NB4 (cell line): ENCODE measurements around the gene FPR3.

Source experiments
- DNase-seq: peaks from one replicate; pipeline ENCODE4 v3.0.0; 2010; ENCODE audit warnings: low read depth
- H3K4me3 ChIP-seq: one replicate; pipeline ENCODE4 v1.5.1; 2011; ENCODE audit warnings: mild to moderate bottlenecking, low read depth, low read length, moderate library complexity
- MYC ChIP-seq: IDR thresholded peaks from 2 replicates; pipeline ENCODE4 v1.6.1; 2011; ENCODE audit warnings: low read depth, low read length
- POLR2A ChIP-seq: IDR thresholded peaks from 2 replicates; pipeline ENCODE4 v1.6.1; 2011; ENCODE audit warnings: mild to moderate bottlenecking; ENCODE audit not compliant: insufficient read length; ENCODE audit errors: extremely low read depth
- TF ChIP-seq, protein P1 (sequence below): IDR thresholded peaks from one replicate; pipeline ENCODE4 v1.5.1; 2012; ENCODE audit warnings: low read depth, low read length
- TF ChIP-seq, protein P2 (sequence below): IDR thresholded peaks from 2 replicates; pipeline ENCODE4 v1.6.1; 2011; ENCODE audit warnings: low read depth, low read length

Gene FPR3

DNA sequence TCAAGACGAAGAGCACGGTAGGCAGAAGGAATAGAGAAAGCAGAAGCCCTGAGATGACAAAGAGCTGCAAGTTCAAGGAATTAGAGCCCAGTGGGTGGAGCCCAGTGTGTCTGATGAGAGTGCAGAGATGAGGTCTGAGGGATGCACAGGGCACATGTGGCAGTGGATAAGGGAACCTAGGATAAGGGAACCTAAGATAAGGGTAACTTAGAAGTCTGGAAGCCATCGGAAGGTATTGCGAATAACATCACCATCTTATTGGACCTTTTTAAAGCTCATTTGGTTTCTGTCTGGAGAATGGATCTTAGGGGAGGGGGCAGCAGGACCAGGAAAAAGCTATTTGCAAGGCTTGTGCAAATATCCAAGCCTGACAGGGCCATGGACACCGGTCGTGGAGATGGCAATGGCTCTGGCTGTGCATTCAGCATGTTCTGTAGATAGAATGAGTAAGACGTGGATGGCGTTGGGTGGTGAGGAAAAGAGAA is 1.3 kb downstream of the FPR3 start:
- TF ChIP-seq, protein P1, sequence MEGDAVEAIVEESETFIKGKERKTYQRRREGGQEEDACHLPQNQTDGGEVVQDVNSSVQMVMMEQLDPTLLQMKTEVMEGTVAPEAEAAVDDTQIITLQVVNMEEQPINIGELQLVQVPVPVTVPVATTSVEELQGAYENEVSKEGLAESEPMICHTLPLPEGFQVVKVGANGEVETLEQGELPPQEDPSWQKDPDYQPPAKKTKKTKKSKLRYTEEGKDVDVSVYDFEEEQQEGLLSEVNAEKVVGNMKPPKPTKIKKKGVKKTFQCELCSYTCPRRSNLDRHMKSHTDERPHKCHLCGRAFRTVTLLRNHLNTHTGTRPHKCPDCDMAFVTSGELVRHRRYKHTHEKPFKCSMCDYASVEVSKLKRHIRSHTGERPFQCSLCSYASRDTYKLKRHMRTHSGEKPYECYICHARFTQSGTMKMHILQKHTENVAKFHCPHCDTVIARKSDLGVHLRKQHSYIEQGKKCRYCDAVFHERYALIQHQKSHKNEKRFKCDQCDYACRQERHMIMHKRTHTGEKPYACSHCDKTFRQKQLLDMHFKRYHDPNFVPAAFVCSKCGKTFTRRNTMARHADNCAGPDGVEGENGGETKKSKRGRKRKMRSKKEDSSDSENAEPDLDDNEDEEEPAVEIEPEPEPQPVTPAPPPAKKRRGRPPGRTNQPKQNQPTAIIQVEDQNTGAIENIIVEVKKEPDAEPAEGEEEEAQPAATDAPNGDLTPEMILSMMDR, result no peak
- TF ChIP-seq MYC, result no peak
- no peak for TF ChIP-seq POLR2A
- TF ChIP-seq, protein P2, sequence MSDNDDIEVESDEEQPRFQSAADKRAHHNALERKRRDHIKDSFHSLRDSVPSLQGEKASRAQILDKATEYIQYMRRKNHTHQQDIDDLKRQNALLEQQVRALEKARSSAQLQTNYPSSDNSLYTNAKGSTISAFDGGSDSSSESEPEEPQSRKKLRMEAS, result no peak
- H3K4me3 ChIP-seq, result no peak overlapping the region
- no peak for DNase-seq

DNA sequence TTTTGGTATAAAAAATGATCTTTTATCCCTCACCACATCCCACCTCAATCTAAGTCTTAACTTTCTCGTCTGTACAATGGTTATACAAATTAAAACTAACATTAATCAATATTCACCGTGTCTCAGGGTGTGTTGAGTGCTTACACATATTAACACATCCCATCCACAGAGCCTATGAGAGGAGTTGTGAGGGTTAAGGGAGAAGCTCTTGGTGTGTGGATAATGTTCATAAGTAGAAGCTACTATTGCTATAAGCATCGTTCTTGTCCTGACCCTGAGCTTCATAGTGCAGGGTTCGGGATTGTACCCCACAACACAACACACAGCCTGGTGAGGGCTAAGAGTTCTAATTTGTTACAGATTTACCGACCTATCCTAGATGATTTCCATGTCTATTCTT is 2.5 kb downstream of the FPR3 start:
- no peak overlapping the region for H3K4me3 ChIP-seq
- no peak for TF ChIP-seq MYC
- TF ChIP-seq POLR2A, result no peak
- TF ChIP-seq, protein P1, result no peak
- TF ChIP-seq, protein P2, result no peak
- DNase-seq, result no peak

DNA sequence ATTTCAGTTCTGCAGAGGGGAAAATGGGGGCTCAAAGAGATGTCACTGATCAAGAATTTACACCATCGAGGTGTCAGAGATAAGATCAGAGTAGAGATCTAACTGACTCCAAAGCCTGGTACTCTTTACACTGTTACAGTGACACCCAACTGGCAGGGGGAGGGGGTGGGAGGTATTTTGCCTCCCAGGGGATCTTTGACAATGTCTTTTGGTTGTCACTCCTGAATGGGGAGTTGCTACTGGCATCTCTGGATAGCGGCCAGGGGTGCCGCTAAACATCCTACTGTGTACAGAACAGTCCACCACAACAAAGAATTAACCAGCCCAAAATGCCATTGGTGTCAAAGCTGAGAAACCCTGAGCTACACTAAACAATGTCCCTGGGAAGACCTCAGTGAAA is 3.1 kb downstream of the FPR3 start:
- TF ChIP-seq, protein P2, result no peak
- TF ChIP-seq, protein P1, result no peak
- TF ChIP-seq MYC (no peak), POLR2A (no peak)
- no peak for DNase-seq
- no peak overlapping the region for H3K4me3 ChIP-seq

DNA sequence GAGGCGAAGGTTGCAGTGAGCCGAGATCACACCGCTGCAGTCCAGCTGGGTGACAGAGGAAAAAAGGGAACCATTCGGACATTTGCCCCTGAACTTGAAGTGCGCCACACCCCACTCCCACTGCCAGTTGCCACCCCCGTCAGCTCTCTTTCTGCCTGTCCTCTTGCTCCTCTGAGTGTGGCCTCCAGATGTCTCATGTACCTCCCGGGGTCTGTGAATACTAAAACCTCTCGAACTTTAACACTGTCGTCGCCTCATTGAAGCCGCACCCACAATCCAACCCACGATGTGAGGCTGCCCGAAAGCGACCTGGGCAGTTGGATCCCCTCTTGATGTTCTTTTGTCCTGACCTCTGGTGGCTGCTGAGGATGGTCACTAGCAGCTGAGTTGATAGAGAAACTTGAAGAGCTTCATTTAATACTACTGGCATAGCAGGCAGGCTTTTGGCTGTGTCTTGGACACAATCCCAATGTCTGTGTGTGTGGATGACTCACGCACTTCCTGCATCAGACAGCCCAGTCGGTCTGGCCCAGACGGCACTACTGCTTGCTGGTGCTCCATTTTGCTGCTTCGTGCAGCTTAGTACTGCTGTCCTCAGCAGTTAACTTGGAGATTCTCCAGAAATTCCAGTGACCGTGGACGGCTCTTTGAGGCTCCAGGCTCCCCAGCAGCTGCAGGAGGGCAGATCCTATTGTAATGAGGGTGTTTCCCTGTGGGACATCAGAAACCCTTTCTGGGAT is 4.2 kb downstream of the FPR3 start:
- DNase-seq, result peak; percentile 79
- H3K4me3 ChIP-seq, result no peak overlapping the region
- TF ChIP-seq, protein P2, result no peak
- TF ChIP-seq, protein P1, result no peak
- TF ChIP-seq POLR2A, result no peak
- TF ChIP-seq MYC, result no peak

DNA sequence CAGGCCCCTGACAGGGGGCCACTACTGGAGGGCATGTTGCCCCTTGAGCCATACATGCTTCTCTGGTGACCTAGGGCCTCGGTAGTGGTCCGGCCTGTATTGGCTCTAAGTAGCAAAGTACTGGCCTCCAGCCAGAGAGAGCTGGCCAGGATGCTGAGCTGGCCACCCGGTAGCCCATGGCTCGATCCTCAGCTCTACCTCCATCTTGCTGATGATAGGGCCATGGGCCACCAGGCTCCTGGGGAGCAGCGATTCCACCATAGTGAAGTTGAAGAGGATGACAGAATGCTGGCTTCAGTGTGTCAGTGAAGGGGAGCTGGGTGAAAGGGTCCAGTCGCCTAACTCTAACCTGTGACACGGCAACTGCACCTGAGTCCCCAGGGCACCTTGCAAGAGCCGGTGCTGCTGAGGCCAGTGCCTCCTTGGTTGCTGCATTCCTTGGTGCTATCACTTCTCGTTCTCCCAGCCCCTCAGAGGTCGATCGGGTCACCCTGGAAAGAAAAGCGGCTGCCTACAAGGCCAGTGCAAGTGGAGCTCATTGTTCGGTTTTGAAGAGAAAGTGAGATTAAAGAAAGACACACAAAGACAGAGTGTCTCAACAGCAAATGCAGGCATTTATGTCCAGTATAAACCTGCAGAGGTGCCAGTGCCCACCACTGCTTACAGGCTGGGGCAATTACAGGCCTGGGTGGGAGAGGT is 5.0 kb downstream of the FPR3 start:
- no peak for DNase-seq
- TF ChIP-seq, protein P1, result no peak
- TF ChIP-seq MYC (no peak), POLR2A (no peak)
- TF ChIP-seq, protein P2, result no peak
- no peak overlapping the region for H3K4me3 ChIP-seq
